Fibroblast of the conjunctiva (primary cell): ENCODE results near the gene AP3B1.

Experiments
- DNase-seq: peaks from one replicate; pipeline ENCODE4 v3.0.0-alpha.2; 2010; ENCODE audit warnings: low read depth

AP3B1 gene

GRCh38 chr5:78294248-78295034 lies at the start of gene AP3B1:
TSS of gene AP3B1 (minus strand) at chr5:78294698. CDS start at chr5:78294579, 119 bp downstream.
- DNase-seq: peak; percentile 99

GRCh38 chr5:78341440-78341839 lies 46.9 kb upstream of the AP3B1 start:
- no peak for DNase-seq

GRCh38 chr5:78339617-78340436 lies 45.3 kb upstream of the AP3B1 start:
- no peak for DNase-seq

GRCh38 chr5:78336698-78337097 lies 42.2 kb upstream of the AP3B1 start:
- no peak for DNase-seq

- DNase-seq: no peak
These were observed 41.5 kb upstream of the AP3B1 start for GRCh38 chr5:78335976-78336375.

- DNase-seq: no peak
These were observed 40.3 kb upstream of the AP3B1 start for GRCh38 chr5:78334811-78335210.

- DNase-seq: no peak
These were observed 37.1 kb upstream of the AP3B1 start for GRCh38 chr5:78331523-78332080.

GRCh38 chr5:78328585-78329173 lies 34.2 kb upstream of the AP3B1 start:
- DNase-seq: no peak

- DNase-seq: no peak
These were observed 33.4 kb upstream of the AP3B1 start for GRCh38 chr5:78327761-78328510.

- no peak for DNase-seq
These were observed 32.4 kb upstream of the AP3B1 start for GRCh38 chr5:78326930-78327329.

GRCh38 chr5:78323241-78323640 lies 28.7 kb upstream of the AP3B1 start:
- no peak for DNase-seq

- peak; percentile 20 for DNase-seq
These were observed 25.9 kb upstream of the AP3B1 start for GRCh38 chr5:78320401-78320800.

GRCh38 chr5:78318337-78318736 lies 23.8 kb upstream of the AP3B1 start:
- no peak for DNase-seq

- DNase-seq: no peak
These were observed 23.0 kb upstream of the AP3B1 start for GRCh38 chr5:78317515-78317914.

- no peak for DNase-seq
These were observed 14.2 kb upstream of the AP3B1 start for GRCh38 chr5:78308703-78309102.

- DNase-seq: no peak
These were observed 6.1 kb upstream of the AP3B1 start for GRCh38 chr5:78300464-78301045.

GRCh38 chr5:78295035-78295961 lies 800 bp upstream of the AP3B1 start:
- DNase-seq: no peak

GRCh38 chr5:78293851-78294247 lies 649 bp downstream of the AP3B1 start:
- no peak for DNase-seq

- no peak for DNase-seq
These were observed 2.8 kb downstream of the AP3B1 start for GRCh38 chr5:78291687-78292086.

GRCh38 chr5:78289911-78290310 lies 4.6 kb downstream of the AP3B1 start:
- no peak for DNase-seq
